ENCODE data around the gene LAMP5.

LAMP5 gene

GRCh38 chr20:9499126-9499899 is 15.1 kb upstream of the LAMP5 start:
- no peaks in the 10 kb centered on the region for H3K9me3 ChIP-seq (ENCODE audit: control insufficient read depth in 2 of 2, low read length in 2 of 2)
- H3K4me3 ChIP-seq (ENCODE audit: low read length in 2 of 2) = no peak overlapping the region
- H3K36me3 ChIP-seq (ENCODE audit: control insufficient read depth in 2 of 2, insufficient read depth in 2 of 2, low read length in 2 of 2) = no peaks in the 10 kb centered on the region
- H3K27ac ChIP-seq (ENCODE audit: low read depth in 2 of 2, low read length in 2 of 2) = no peak overlapping the region
- no peak overlapping the region for H3K9ac ChIP-seq (ENCODE audit: low read depth in 1 of 2, low read length in 2 of 2)
- no peaks in the 10 kb centered on the region for H3K27me3 ChIP-seq (ENCODE audit: control insufficient read depth in 2 of 2, insufficient read depth in 2 of 2, low read length in 2 of 2)
- H3K4me1 ChIP-seq (ENCODE audit: control insufficient read depth in 2 of 2, insufficient read depth in 2 of 2, low read length in 2 of 2) = no peaks in the 10 kb centered on the region

- H3K36me3 ChIP-seq (ENCODE audit: control insufficient read depth in 2 of 2, insufficient read depth in 2 of 2, low read length in 2 of 2) = no peaks in the 10 kb centered on the region
- no peak overlapping the region for H3K27ac ChIP-seq (ENCODE audit: low read depth in 2 of 2, low read length in 2 of 2)
- H3K4me1 ChIP-seq (ENCODE audit: control insufficient read depth in 2 of 2, insufficient read depth in 2 of 2, low read length in 2 of 2) = no peaks in the 10 kb centered on the region
- H3K9me3 ChIP-seq (ENCODE audit: control insufficient read depth in 2 of 2, low read length in 2 of 2) = no peaks in the 10 kb centered on the region
- no peaks in the 10 kb centered on the region for H3K27me3 ChIP-seq (ENCODE audit: control insufficient read depth in 2 of 2, insufficient read depth in 2 of 2, low read length in 2 of 2)
- H3K9ac ChIP-seq (ENCODE audit: low read depth in 1 of 2, low read length in 2 of 2) = no peak overlapping the region
- no peak overlapping the region for H3K4me3 ChIP-seq (ENCODE audit: low read length in 2 of 2)
Measured at GRCh38 chr20:9500121-9500520, 14.3 kb upstream of the LAMP5 start.

GRCh38 chr20:9501473-9501872 is 12.9 kb upstream of the LAMP5 start:
- Histone ChIP-seq H3K27ac (ENCODE audit: low read depth in 2 of 2, low read length in 2 of 2) (no peak overlapping the region), H3K36me3 (ENCODE audit: control insufficient read depth in 2 of 2, insufficient read depth in 2 of 2, low read length in 2 of 2) (no peaks in the 10 kb centered on the region), H3K9me3 (ENCODE audit: control insufficient read depth in 2 of 2, low read length in 2 of 2) (no peaks in the 10 kb centered on the region), H3K4me3 (ENCODE audit: low read length in 2 of 2) (no peak overlapping the region), H3K9ac (ENCODE audit: low read depth in 1 of 2, low read length in 2 of 2) (no peak overlapping the region), H3K27me3 (ENCODE audit: control insufficient read depth in 2 of 2, insufficient read depth in 2 of 2, low read length in 2 of 2) (peaks cover 8 to 9% of the 10 kb centered on the region in 2 donors), H3K4me1 (ENCODE audit: control insufficient read depth in 2 of 2, insufficient read depth in 2 of 2, low read length in 2 of 2) (no peaks in the 10 kb centered on the region)

GRCh38 chr20:9503526-9504245 is 10.7 kb upstream of the LAMP5 start:
- H3K9ac ChIP-seq (ENCODE audit: low read depth in 1 of 2, low read length in 2 of 2) = no peak overlapping the region
- peaks cover 22 to 23% of the 10 kb centered on the region in 2 donors for H3K27me3 ChIP-seq (ENCODE audit: control insufficient read depth in 2 of 2, insufficient read depth in 2 of 2, low read length in 2 of 2)
- no peak overlapping the region for H3K27ac ChIP-seq (ENCODE audit: low read depth in 2 of 2, low read length in 2 of 2)
- no peaks in the 10 kb centered on the region for H3K9me3 ChIP-seq (ENCODE audit: control insufficient read depth in 2 of 2, low read length in 2 of 2)
- no peak overlapping the region for H3K4me3 ChIP-seq (ENCODE audit: low read length in 2 of 2)
- no peaks in the 10 kb centered on the region for H3K4me1 ChIP-seq (ENCODE audit: control insufficient read depth in 2 of 2, insufficient read depth in 2 of 2, low read length in 2 of 2)
- H3K36me3 ChIP-seq (ENCODE audit: control insufficient read depth in 2 of 2, insufficient read depth in 2 of 2, low read length in 2 of 2) = no peaks in the 10 kb centered on the region

- Histone ChIP-seq H3K9ac (ENCODE audit: low read depth in 1 of 2, low read length in 2 of 2) (no peak overlapping the region), H3K9me3 (ENCODE audit: control insufficient read depth in 2 of 2, low read length in 2 of 2) (no peaks in the 10 kb centered on the region), H3K27me3 (ENCODE audit: control insufficient read depth in 2 of 2, insufficient read depth in 2 of 2, low read length in 2 of 2) (peaks cover 30 to 32% of the 10 kb centered on the region in 2 donors), H3K27ac (ENCODE audit: low read depth in 2 of 2, low read length in 2 of 2) (no peak overlapping the region), H3K4me3 (ENCODE audit: low read length in 2 of 2) (no peak overlapping the region), H3K36me3 (ENCODE audit: control insufficient read depth in 2 of 2, insufficient read depth in 2 of 2, low read length in 2 of 2) (no peaks in the 10 kb centered on the region), H3K4me1 (ENCODE audit: control insufficient read depth in 2 of 2, insufficient read depth in 2 of 2, low read length in 2 of 2) (no peaks in the 10 kb centered on the region)
Measured at GRCh38 chr20:9506280-9506821, 8.0 kb upstream of the LAMP5 start.

- H3K36me3 ChIP-seq (ENCODE audit: control insufficient read depth in 2 of 2, insufficient read depth in 2 of 2, low read length in 2 of 2) = no peaks in the 10 kb centered on the region
- H3K9me3 ChIP-seq (ENCODE audit: control insufficient read depth in 2 of 2, low read length in 2 of 2) = no peaks in the 10 kb centered on the region
- no peak overlapping the region for H3K9ac ChIP-seq (ENCODE audit: low read depth in 1 of 2, low read length in 2 of 2)
- H3K4me1 ChIP-seq (ENCODE audit: control insufficient read depth in 2 of 2, insufficient read depth in 2 of 2, low read length in 2 of 2) = no peaks in the 10 kb centered on the region
- H3K27me3 ChIP-seq (ENCODE audit: control insufficient read depth in 2 of 2, insufficient read depth in 2 of 2, low read length in 2 of 2) = peaks cover 32% of the 10 kb centered on the region in 2 donors
- H3K4me3 ChIP-seq (ENCODE audit: low read length in 2 of 2) = no peak overlapping the region
- no peak overlapping the region for H3K27ac ChIP-seq (ENCODE audit: low read depth in 2 of 2, low read length in 2 of 2)
Measured at GRCh38 chr20:9506964-9507369, 7.4 kb upstream of the LAMP5 start.

GRCh38 chr20:9507544-9508239 is 6.7 kb upstream of the LAMP5 start:
- Histone ChIP-seq H3K4me1 (ENCODE audit: control insufficient read depth in 2 of 2, insufficient read depth in 2 of 2, low read length in 2 of 2) (no peaks in the 10 kb centered on the region), H3K9me3 (ENCODE audit: control insufficient read depth in 2 of 2, low read length in 2 of 2) (no peaks in the 10 kb centered on the region), H3K4me3 (ENCODE audit: low read length in 2 of 2) (no peak overlapping the region), H3K36me3 (ENCODE audit: control insufficient read depth in 2 of 2, insufficient read depth in 2 of 2, low read length in 2 of 2) (no peaks in the 10 kb centered on the region), H3K27me3 (ENCODE audit: control insufficient read depth in 2 of 2, insufficient read depth in 2 of 2, low read length in 2 of 2) (peaks cover 32% of the 10 kb centered on the region in 2 donors), H3K27ac (ENCODE audit: low read depth in 2 of 2, low read length in 2 of 2) (no peak overlapping the region), H3K9ac (ENCODE audit: low read depth in 1 of 2, low read length in 2 of 2) (no peak overlapping the region)

- H3K9ac ChIP-seq (ENCODE audit: low read depth in 1 of 2, low read length in 2 of 2) = no peak overlapping the region
- H3K36me3 ChIP-seq (ENCODE audit: control insufficient read depth in 2 of 2, insufficient read depth in 2 of 2, low read length in 2 of 2) = no peaks in the 10 kb centered on the region
- H3K9me3 ChIP-seq (ENCODE audit: control insufficient read depth in 2 of 2, low read length in 2 of 2) = no peaks in the 10 kb centered on the region
- no peak overlapping the region for H3K4me3 ChIP-seq (ENCODE audit: low read length in 2 of 2)
- H3K27ac ChIP-seq (ENCODE audit: low read depth in 2 of 2, low read length in 2 of 2) = no peak overlapping the region
- H3K4me1 ChIP-seq (ENCODE audit: control insufficient read depth in 2 of 2, insufficient read depth in 2 of 2, low read length in 2 of 2) = no peaks in the 10 kb centered on the region
- H3K27me3 ChIP-seq (ENCODE audit: control insufficient read depth in 2 of 2, insufficient read depth in 2 of 2, low read length in 2 of 2) = peaks cover 32% of the 10 kb centered on the region in 2 donors
Measured at GRCh38 chr20:9508240-9508661, 6.1 kb upstream of the LAMP5 start.

- H3K27me3 ChIP-seq (ENCODE audit: control insufficient read depth in 2 of 2, insufficient read depth in 2 of 2, low read length in 2 of 2) = peaks cover 32% of the 10 kb centered on the region in 2 donors
Measured at GRCh38 chr20:9508696-9509178, 5.7 kb upstream of the LAMP5 start.

GRCh38 chr20:9509246-9509645 is 5.1 kb upstream of the LAMP5 start:
- H3K9me3 ChIP-seq (ENCODE audit: control insufficient read depth in 2 of 2, low read length in 2 of 2) = no peaks in the 10 kb centered on the region
- no peak overlapping the region for H3K9ac ChIP-seq (ENCODE audit: low read depth in 1 of 2, low read length in 2 of 2)
- no peak overlapping the region for H3K27ac ChIP-seq (ENCODE audit: low read depth in 2 of 2, low read length in 2 of 2)
- no peaks in the 10 kb centered on the region for H3K4me1 ChIP-seq (ENCODE audit: control insufficient read depth in 2 of 2, insufficient read depth in 2 of 2, low read length in 2 of 2)
- H3K36me3 ChIP-seq (ENCODE audit: control insufficient read depth in 2 of 2, insufficient read depth in 2 of 2, low read length in 2 of 2) = no peaks in the 10 kb centered on the region
- H3K27me3 ChIP-seq (ENCODE audit: control insufficient read depth in 2 of 2, insufficient read depth in 2 of 2, low read length in 2 of 2) = peaks cover 35 to 36% of the 10 kb centered on the region in 2 donors
- no peak overlapping the region for H3K4me3 ChIP-seq (ENCODE audit: low read length in 2 of 2)

More at GRCh38 chr20:9508696-9509178, 5.7 kb upstream of the LAMP5 start:
- H3K4me1 ChIP-seq (ENCODE audit: control insufficient read depth in 2 of 2, insufficient read depth in 2 of 2, low read length in 2 of 2) = no peaks in the 10 kb centered on the region
- H3K4me3 ChIP-seq (ENCODE audit: low read length in 2 of 2) = no peak overlapping the region
- H3K9me3 ChIP-seq (ENCODE audit: control insufficient read depth in 2 of 2, low read length in 2 of 2) = no peaks in the 10 kb centered on the region
- H3K27ac ChIP-seq (ENCODE audit: low read depth in 2 of 2, low read length in 2 of 2) = no peak overlapping the region
- no peaks in the 10 kb centered on the region for H3K36me3 ChIP-seq (ENCODE audit: control insufficient read depth in 2 of 2, insufficient read depth in 2 of 2, low read length in 2 of 2)
- H3K9ac ChIP-seq (ENCODE audit: low read depth in 1 of 2, low read length in 2 of 2) = no peak overlapping the region

Measured in mucosa of rectum (tissue), 2 donors.